ENCODE measurements around the gene RHBDF1.

GRCh38 chr16:62283-62967, 10.0 kb downstream of the RHBDF1 start:
- TF ChIP-seq CTCF (IDR thresholded peaks at IDR 0.05; ENCODE audit: poor library complexity) (no peak), EZH2 (IDR thresholded peaks at IDR 0.05; ENCODE audit: borderline replicate concordance) (no peak)

Measured in hepatocyte (in vitro differentiated cells).